Measurements from ENCODE around the gene SHD. TPM values are rescaled to one million over a fixed set of nuclear protein-coding genes. Genes with fewer than 3 reads are reported as not detected.

The SHD gene
- total and polyA plus RNA-seq, 9 of the 15 experiments (the other 6 are each of a cell fraction or from before 2014, with no cell fraction given): 0.05 to 0.62 (median 0.15) TPM; not detected in 5

DNA sequence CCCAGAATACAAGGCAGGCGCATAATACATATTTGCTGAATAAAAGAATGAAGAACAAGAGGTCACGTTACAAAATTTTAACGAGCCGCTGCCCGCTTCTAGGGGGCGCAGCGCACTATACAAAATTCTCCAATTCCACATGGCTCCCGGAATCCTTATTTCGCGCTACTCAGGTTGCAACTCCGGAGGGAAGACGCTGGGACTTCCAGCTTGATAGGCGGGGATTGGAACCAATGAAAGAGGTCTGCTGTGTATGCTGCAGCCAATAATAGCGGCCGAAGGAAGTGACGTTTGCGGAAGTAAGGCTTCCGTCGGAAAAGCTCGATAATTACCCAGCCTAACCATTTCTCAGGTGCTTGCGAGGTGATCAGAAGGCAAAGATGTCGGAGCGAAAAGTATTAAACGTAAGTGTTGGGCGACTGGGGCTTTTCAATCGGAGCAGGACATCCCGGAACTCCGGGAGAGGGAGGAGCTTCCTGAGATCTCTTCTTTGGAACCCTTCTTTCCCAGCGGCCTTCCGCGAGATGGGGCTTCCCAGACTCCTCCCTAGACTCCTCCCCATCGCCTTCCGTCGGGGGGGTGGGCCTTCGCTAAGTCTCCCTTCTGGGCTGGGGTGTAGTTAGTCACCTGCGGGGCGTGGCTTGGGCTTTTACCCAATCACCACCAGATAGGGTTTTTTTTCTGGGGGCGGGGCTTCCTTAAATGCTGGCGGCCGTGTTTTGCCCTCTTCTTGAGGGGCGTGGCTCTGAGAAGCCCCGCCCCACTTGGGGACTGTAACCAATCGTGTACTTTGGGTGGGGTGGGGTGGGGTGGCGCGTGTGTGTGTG, 32.1 kb upstream of the SHD start, which contains the start of gene YJU2 (continued):
- TF ChIP-seq, protein P1, sequence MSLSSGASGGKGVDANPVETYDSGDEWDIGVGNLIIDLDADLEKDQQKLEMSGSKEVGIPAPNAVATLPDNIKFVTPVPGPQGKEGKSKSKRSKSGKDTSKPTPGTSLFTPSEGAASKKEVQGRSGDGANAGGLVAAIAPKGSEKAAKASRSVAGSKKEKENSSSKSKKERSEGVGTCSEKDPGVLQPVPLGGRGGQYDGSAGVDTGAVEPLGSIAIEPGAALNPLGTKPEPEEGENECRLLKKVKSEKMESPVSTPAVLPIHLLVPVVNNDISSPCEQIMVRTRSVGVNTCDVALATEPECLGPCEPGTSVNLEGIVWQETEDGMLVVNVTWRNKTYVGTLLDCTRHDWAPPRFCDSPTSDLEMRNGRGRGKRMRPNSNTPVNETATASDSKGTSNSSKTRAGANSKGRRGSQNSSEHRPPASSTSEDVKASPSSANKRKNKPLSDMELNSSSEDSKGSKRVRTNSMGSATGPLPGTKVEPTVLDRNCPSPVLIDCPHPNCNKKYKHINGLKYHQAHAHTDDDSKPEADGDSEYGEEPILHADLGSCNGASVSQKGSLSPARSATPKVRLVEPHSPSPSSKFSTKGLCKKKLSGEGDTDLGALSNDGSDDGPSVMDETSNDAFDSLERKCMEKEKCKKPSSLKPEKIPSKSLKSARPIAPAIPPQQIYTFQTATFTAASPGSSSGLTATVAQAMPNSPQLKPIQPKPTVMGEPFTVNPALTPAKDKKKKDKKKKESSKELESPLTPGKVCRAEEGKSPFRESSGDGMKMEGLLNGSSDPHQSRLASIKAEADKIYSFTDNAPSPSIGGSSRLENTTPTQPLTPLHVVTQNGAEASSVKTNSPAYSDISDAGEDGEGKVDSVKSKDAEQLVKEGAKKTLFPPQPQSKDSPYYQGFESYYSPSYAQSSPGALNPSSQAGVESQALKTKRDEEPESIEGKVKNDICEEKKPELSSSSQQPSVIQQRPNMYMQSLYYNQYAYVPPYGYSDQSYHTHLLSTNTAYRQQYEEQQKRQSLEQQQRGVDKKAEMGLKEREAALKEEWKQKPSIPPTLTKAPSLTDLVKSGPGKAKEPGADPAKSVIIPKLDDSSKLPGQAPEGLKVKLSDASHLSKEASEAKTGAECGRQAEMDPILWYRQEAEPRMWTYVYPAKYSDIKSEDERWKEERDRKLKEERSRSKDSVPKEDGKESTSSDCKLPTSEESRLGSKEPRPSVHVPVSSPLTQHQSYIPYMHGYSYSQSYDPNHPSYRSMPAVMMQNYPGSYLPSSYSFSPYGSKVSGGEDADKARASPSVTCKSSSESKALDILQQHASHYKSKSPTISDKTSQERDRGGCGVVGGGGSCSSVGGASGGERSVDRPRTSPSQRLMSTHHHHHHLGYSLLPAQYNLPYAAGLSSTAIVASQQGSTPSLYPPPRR (CRISPR knock-in tag; IDR thresholded peaks at IDR 0.05; ENCODE audit: borderline replicate concordance): no peak
- peak; percentile 57; the same call in 1 of the 2 replicates for TF ChIP-seq SOX6 (IDR thresholded peaks at IDR 0.05)
- TF ChIP-seq RAD51 (IDR thresholded peaks at IDR 0.05; ENCODE audit: borderline replicate concordance, low read depth): peak; percentile 25; the same call in 1 of the 2 replicates
- TF ChIP-seq, protein P2, sequence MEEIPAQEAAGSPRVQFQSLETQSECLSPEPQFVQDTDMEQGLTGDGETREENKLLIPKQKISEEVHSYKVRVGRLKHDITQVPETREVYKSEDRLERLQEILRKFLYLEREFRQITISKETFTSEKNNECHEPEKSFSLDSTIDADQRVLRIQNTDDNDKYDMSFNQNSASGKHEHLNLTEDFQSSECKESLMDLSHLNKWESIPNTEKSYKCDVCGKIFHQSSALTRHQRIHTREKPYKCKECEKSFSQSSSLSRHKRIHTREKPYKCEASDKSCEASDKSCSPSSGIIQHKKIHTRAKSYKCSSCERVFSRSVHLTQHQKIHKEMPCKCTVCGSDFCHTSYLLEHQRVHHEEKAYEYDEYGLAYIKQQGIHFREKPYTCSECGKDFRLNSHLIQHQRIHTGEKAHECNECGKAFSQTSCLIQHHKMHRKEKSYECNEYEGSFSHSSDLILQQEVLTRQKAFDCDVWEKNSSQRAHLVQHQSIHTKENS (CRISPR knock-in tag; IDR thresholded peaks at IDR 0.05): no peak
- TF ChIP-seq, protein P3, sequence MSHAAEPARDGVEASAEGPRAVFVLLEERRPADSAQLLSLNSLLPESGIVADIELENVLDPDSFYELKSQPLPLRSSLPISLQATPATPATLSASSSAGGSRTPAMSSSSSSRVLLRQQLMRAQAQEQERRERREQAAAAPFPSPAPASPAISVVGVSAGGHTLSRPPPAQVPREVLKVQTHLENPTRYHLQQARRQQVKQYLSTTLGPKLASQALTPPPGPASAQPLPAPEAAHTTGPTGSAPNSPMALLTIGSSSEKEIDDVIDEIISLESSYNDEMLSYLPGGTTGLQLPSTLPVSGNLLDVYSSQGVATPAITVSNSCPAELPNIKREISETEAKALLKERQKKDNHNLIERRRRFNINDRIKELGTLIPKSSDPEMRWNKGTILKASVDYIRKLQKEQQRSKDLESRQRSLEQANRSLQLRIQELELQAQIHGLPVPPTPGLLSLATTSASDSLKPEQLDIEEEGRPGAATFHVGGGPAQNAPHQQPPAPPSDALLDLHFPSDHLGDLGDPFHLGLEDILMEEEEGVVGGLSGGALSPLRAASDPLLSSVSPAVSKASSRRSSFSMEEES (CRISPR knock-in tag; IDR thresholded peaks at IDR 0.05): no peak
- TF ChIP-seq CXXC5 (CRISPR knock-in tag; IDR thresholded peaks at IDR 0.05): peak; percentile 91
- TF ChIP-seq SUPT5H (IDR thresholded peaks at IDR 0.05): peak; percentile 90
- peak; percentile 70; the same call in 1 of the 2 replicates for TF ChIP-seq BRD4 (IDR thresholded peaks at IDR 0.05)
- TF ChIP-seq ETV5 (CRISPR knock-in tag; IDR thresholded peaks at IDR 0.05; ENCODE audit: low read depth): no peak; the same call in 1 of the 2 replicates
- TF ChIP-seq POLR2G (IDR thresholded peaks at IDR 0.05; ENCODE audit: low read depth, low read length): peak; percentile 74
- TF ChIP-seq TGIF2 (CRISPR knock-in tag; IDR thresholded peaks at IDR 0.05): no peak
- TF ChIP-seq U2AF2 (optimal IDR thresholded peaks at IDR 0.05; ENCODE audit: low read depth, low read length): no peak
- peak; percentile 96 for TF ChIP-seq EP400 (IDR thresholded peaks at IDR 0.05)
- TF ChIP-seq, protein P4, sequence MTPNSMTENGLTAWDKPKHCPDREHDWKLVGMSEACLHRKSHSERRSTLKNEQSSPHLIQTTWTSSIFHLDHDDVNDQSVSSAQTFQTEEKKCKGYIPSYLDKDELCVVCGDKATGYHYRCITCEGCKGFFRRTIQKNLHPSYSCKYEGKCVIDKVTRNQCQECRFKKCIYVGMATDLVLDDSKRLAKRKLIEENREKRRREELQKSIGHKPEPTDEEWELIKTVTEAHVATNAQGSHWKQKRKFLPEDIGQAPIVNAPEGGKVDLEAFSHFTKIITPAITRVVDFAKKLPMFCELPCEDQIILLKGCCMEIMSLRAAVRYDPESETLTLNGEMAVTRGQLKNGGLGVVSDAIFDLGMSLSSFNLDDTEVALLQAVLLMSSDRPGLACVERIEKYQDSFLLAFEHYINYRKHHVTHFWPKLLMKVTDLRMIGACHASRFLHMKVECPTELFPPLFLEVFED (CRISPR knock-in tag; conservative IDR thresholded peaks at IDR 0.05): no peak
- TF ChIP-seq MAZ (CRISPR knock-in tag; conservative IDR thresholded peaks at IDR 0.05 in 1 of 2, IDR thresholded peaks at IDR 0.05 in 1 of 2): peak; percentile 46 to 62; a peak in 3 of 4 replicates
- TF ChIP-seq ETS2 (tag; IDR thresholded peaks at IDR 0.05; ENCODE audit: borderline replicate concordance, poor library complexity, severe bottlenecking): no peak
